GM23338 (cell line): ENCODE measurements around the gene EDAR. TPM values are rescaled to one million over a fixed set of nuclear protein-coding genes. Genes with fewer than 3 reads are reported as not detected.

Experiments
- ATAC-seq: fragments of 200-7000 bp; cut with Tn5 transposase; 3 replicates; pipeline ENCODE4 v1.9.1; 2020
- DNase-seq: peaks from one replicate; pipeline ENCODE4 v3.0.0-alpha.2; 2015; ENCODE audit warnings: low spot score
- H2AFZ ChIP-seq: fragments of 200-600 bp; sonication (generic); 2 replicates; pipeline ENCODE4 v1.8.0; 2016; ENCODE audit warnings: antibody characterized with exemption, mild to moderate bottlenecking, moderate library complexity
- H3F3A ChIP-seq: fragments of 200-600 bp; sonication (generic); replicated peaks from 2 replicates; pipeline ENCODE4 v1.8.0; 2017; ENCODE audit warnings: antibody characterized with exemption, mixed run types, low read depth
- H3K27ac ChIP-seq: fragments of 200-600 bp; sonication (generic); 2 replicates; pipeline ENCODE4 v1.6.1; 2016; ENCODE audit warnings: low read depth
- H3K27me3 ChIP-seq: fragments of 200-600 bp; sonication (generic); 2 replicates; pipeline ENCODE4 v1.8.0; 2016; ENCODE audit warnings: mild to moderate bottlenecking, mixed run types, moderate library complexity; ENCODE audit not compliant: insufficient read depth
- H3K36me3 ChIP-seq: fragments of 200-600 bp; sonication (generic); 2 replicates; pipeline ENCODE4 v1.8.0; 2016; ENCODE audit warnings: mild to moderate bottlenecking; ENCODE audit not compliant: insufficient read depth
- H3K4me1 ChIP-seq: fragments of 200-600 bp; sonication (generic); 2 replicates; pipeline ENCODE4 v1.8.0; 2016; ENCODE audit warnings: mild to moderate bottlenecking, moderate library complexity; ENCODE audit not compliant: insufficient read depth
- H3K4me2 ChIP-seq: fragments of 200-600 bp; sonication (generic); 2 replicates; pipeline ENCODE4 v1.7.1; 2017; ENCODE audit warnings: mixed run types
- H3K4me3 ChIP-seq: fragments of 200-600 bp; sonication (generic); 2 replicates; pipeline ENCODE4 v1.6.1; 2016; ENCODE audit warnings: mixed run types
- H3K79me2 ChIP-seq: fragments of 200-600 bp; sonication (generic); replicated peaks from 2 replicates; pipeline ENCODE4 v1.8.0; 2017; ENCODE audit warnings: mild to moderate bottlenecking; ENCODE audit not compliant: insufficient read depth
- H3K9me2 ChIP-seq: fragments of 200-600 bp; sonication (generic); 2 replicates; pipeline ENCODE4 v1.8.0; 2017; ENCODE audit not compliant: insufficient read depth
- H4K20me1 ChIP-seq: fragments of 200-600 bp; sonication (generic); replicated peaks from 2 replicates; pipeline ENCODE4 v1.8.0; 2017; ENCODE audit warnings: mild to moderate bottlenecking; ENCODE audit not compliant: insufficient read depth
- H3K27ac Mint-ChIP-seq: 2 replicates; pipeline ENCODE4 v1.8.0; 2020; ENCODE audit warnings: inconsistent platforms, mild to moderate bottlenecking, moderate library complexity, mixed read lengths
- H3K27me3 Mint-ChIP-seq: 3 replicates; pipeline ENCODE4 v1.8.0; 2022; ENCODE audit warnings: low read depth, mild to moderate bottlenecking, moderate library complexity, mixed read lengths, inconsistent platforms; ENCODE audit not compliant: insufficient read depth, poor library complexity
- H3K36me3 Mint-ChIP-seq: 3 replicates; pipeline ENCODE4 v1.8.0; 2021; ENCODE audit warnings: low read depth, mild to moderate bottlenecking, inconsistent platforms, moderate library complexity, mixed read lengths
- H3K4me1 Mint-ChIP-seq: 3 replicates; pipeline ENCODE4 v1.8.0; 2020; ENCODE audit warnings: mild to moderate bottlenecking, inconsistent platforms, mixed read lengths
- H3K4me3 Mint-ChIP-seq: 3 replicates; pipeline ENCODE4 v1.8.0; 2021; ENCODE audit warnings: moderate library complexity, mild to moderate bottlenecking, inconsistent platforms, mixed read lengths
- H3K9me3 Mint-ChIP-seq: 3 replicates; pipeline ENCODE4 v1.8.0; 2020; ENCODE audit warnings: moderate library complexity, mild to moderate bottlenecking, inconsistent platforms, mixed read lengths
- CTCF ChIP-seq, 2 experiments: fragments of 200-600 bp in 1 of 2; sonication (generic) in 1 of 2; conservative IDR thresholded peaks; 2 replicates each; pipeline versions ENCODE4 v1.5.1 to v1.6.1; 2016 to 2017; ENCODE audit warnings: antibody characterized with exemption in 2 of 2, low read depth in 2 of 2, mild to moderate bottlenecking in 2 of 2, moderate library complexity in 1 of 2
- ETS1 ChIP-seq: IDR thresholded peaks from 2 replicates; pipeline ENCODE4 v1.6.1; 2016; ENCODE audit warnings: antibody characterized with exemption
- EZH2 ChIP-seq: fragments of 200-600 bp; sonication (generic); IDR thresholded peaks from one replicate; pipeline ENCODE4 v1.8.0; 2017; ENCODE audit warnings: antibody characterized with exemption, mild to moderate bottlenecking, low read depth; ENCODE audit not compliant: unreplicated experiment
- JUNB ChIP-seq: IDR thresholded peaks from one replicate; pipeline ENCODE4 v1.6.1; 2016; ENCODE audit warnings: antibody characterized with exemption; ENCODE audit not compliant: unreplicated experiment
- REST ChIP-seq: IDR thresholded peaks from one replicate; pipeline ENCODE4 v1.6.1; 2018; ENCODE audit warnings: antibody characterized with exemption; ENCODE audit not compliant: unreplicated experiment
- STAT1 ChIP-seq: IDR thresholded peaks from one replicate; pipeline ENCODE4 v1.6.1; 2016; ENCODE audit warnings: antibody characterized with exemption; ENCODE audit not compliant: unreplicated experiment
- ZNF331 ChIP-seq: fragments of 250-450 bp; sonication (Bioruptor Pico); IDR thresholded peaks from 2 replicates; pipeline ENCODE4 v1.5.0; 2020; ENCODE audit warnings: low read depth, mild to moderate bottlenecking, moderate library complexity
- ZNF462 ChIP-seq: fragments of 250-450 bp; sonication (Bioruptor Pico); IDR thresholded peaks from 2 replicates; pipeline ENCODE4 v1.5.0; 2020; ENCODE audit warnings: mild to moderate bottlenecking, moderate library complexity
- polyA plus RNA-seq: library from polyadenylated mRNA; unstranded; fragments of >200 nt; fragmentation: Nextera tagmentation; extraction: Ambion mirVana; gene quantifications from 2 replicates; pipeline ENCODE4 v1.2.1, GENCODE V29; 2016
- total RNA-seq: library from RNA; depleted of rRNA; stranded (reverse); fragments of >200 nt; shearing (Covaris generic); gene quantifications from 2 replicates; pipeline ENCODE4 v1.2.3, GENCODE V29; 2014

EDAR gene
- total and polyA plus RNA-seq, 2 experiments from 2014 or later: not detected

- TF ChIP-seq ETS1: no peak
- no peak for TF ChIP-seq CTCF (conservative IDR thresholded peaks at IDR 0.05; ENCODE audit: low read depth in 2 of 2)
Observed at GRCh38 chr2:108983610-108984009, 5.4 kb downstream of the EDAR start (continued).

GRCh38 chr2:108983061-108983460, 6.0 kb downstream of the EDAR start:
- Mint-ChIP-seq H3K27me3 (peaks cover 12% of the 10 kb centered on the region), H3K9me3 (no peaks in the 10 kb centered on the region), H3K4me3 (no peak overlapping the region), H3K4me1 (peaks cover 5% of the 10 kb centered on the region; the same call in 2 of the 3 replicates), H3K27ac (no peak overlapping the region), H3K36me3 (no peaks in the 10 kb centered on the region)
- no peak overlapping the region for H3K4me3 ChIP-seq
- no peaks in the 10 kb centered on the region for H3K36me3 ChIP-seq
- ATAC-seq: no peak
- DNase-seq: no peak
- H3F3A ChIP-seq: no peaks in the 10 kb centered on the region
- no peaks in the 10 kb centered on the region for H3K9me2 ChIP-seq
- no peaks in the 10 kb centered on the region for H3K4me1 ChIP-seq
- no peak overlapping the region for H2AFZ ChIP-seq
- H4K20me1 ChIP-seq: no peaks in the 10 kb centered on the region
- no peaks in the 10 kb centered on the region for H3K27me3 ChIP-seq
- H3K27ac ChIP-seq: no peak overlapping the region
- no peak overlapping the region for H3K4me2 ChIP-seq
- no peaks in the 10 kb centered on the region for H3K79me2 ChIP-seq
- TF ChIP-seq ZNF331 (no peak), REST (no peak), STAT1 (no peak), ETS1 (no peak), ZNF462 (no peak), CTCF (conservative IDR thresholded peaks at IDR 0.05; ENCODE audit: low read depth in 2 of 2) (no peak), JUNB (no peak), EZH2 (no peak)
